K562 (cell line): ENCODE results near the gene SLC29A2. TPM values are rescaled to one million over a fixed set of nuclear protein-coding genes. Genes with fewer than 3 reads are reported as not detected.

Experiments
- ATAC-seq: fragments of 200-7000 bp; cut with Tn5 transposase; 3 replicates; pipeline ENCODE4 v1.9.1; 2020; ENCODE audit warnings: moderate library complexity
- BruUV-seq: library from RNA; stranded (reverse); fragments of 400-500 nt; replicated peaks from 2 replicates; lab custom pipeline; 2021; lab: Mats Ljungman, UMichigan
- CTCF ChIA-PET: fragments of 300-600 bp; formaldehyde crosslinking; extraction: SDS; loops from one replicate; lab custom pipeline; 2021; ENCODE audit warnings: low intra/inter-chr PET ratio; lab: Yijun Ruan, JAX
- POLR2A ChIA-PET: fragments of 300-600, 350-650 bp; sonication (Branson Sonifier 250); formaldehyde crosslinking; extraction: SDS; loops from one replicate; lab custom pipeline; 2021; ENCODE audit warnings: antibody characterized with exemption, inconsistent platforms; lab: Yijun Ruan, JAX
- DNase-seq, 4 experiments: peaks; one replicate each; pipeline versions ENCODE4 v3.0.0 to v3.0.0-alpha.2; 2011 to 2018; ENCODE audit warnings: low spot score in 3 of 4, mixed read lengths in 3 of 4; ENCODE audit errors: extremely low read depth in 1 of 4
- FAIRE-seq: peaks from 2 replicates; lab custom pipeline; 2011; peaks lifted over from hg19 to GRCh38; lab: Jason Lieb, UNC
- H2AFZ ChIP-seq: 2 replicates; pipeline ENCODE4 v1.6.0; 2011; ENCODE audit warnings: low read depth, low read length, control low read depth, inconsistent platforms
- H3K27ac ChIP-seq: fragments of 200-600 bp; 3 replicates; pipeline ENCODE4 v1.8.0; 2011; ENCODE audit warnings: low read depth, mild to moderate bottlenecking, control low read depth, inconsistent platforms, low read length, moderate library complexity, mixed read lengths; ENCODE audit errors: extremely low read depth
- H3K27me3 ChIP-seq, 2 experiments: fragments of 300-600 bp in 1 of 2; 2 replicates in 1 of 2; 3 replicates in 1 of 2; pipeline versions ENCODE4 v1.6.0 to v1.8.0; 2011; ENCODE audit warnings: inconsistent platforms in 2 of 2, low read length in 2 of 2, mild to moderate bottlenecking in 1 of 2, mixed read lengths in 1 of 2, moderate library complexity in 1 of 2; ENCODE audit not compliant: control insufficient read depth in 2 of 2, insufficient read depth in 2 of 2
- H3K36me3 ChIP-seq: fragments of 300-600 bp; 3 replicates; pipeline ENCODE4 v1.8.0; 2011; ENCODE audit warnings: mild to moderate bottlenecking, low read length, inconsistent platforms; ENCODE audit not compliant: control insufficient read depth, insufficient read depth
- H3K4me1 ChIP-seq, 2 experiments: fragments of 200-600 bp in 1 of 2; replicated peaks in 1 of 2; 2 replicates in 1 of 2; 3 replicates in 1 of 2; pipeline versions ENCODE4 v1.5.1 to v1.8.0; 2011; ENCODE audit warnings: inconsistent platforms in 2 of 2, low read length in 2 of 2, mild to moderate bottlenecking in 1 of 2, mixed read lengths in 1 of 2, moderate library complexity in 1 of 2; ENCODE audit not compliant: control insufficient read depth in 2 of 2, insufficient read depth in 2 of 2
- H3K4me2 ChIP-seq: 2 replicates; pipeline ENCODE4 v1.6.1; 2011; ENCODE audit warnings: low read length, control low read depth, inconsistent platforms, mixed read lengths; ENCODE audit not compliant: insufficient read depth
- H3K4me3 ChIP-seq: fragments of 200-600 bp; sonication (generic), shearing (Covaris generic); 2 replicates; pipeline ENCODE4 v1.5.1; 2016; ENCODE audit warnings: control low read depth, inconsistent platforms
- H3K79me2 ChIP-seq: fragments of 200-600 bp; 3 replicates; pipeline ENCODE4 v1.8.0; 2011; ENCODE audit warnings: low read length, inconsistent platforms; ENCODE audit not compliant: control insufficient read depth, insufficient read depth
- H3K9ac ChIP-seq, 2 experiments: 2 replicates each; pipeline versions ENCODE4 v1.6.0 to v1.6.1; 2011; ENCODE audit warnings: low read depth in 2 of 2, low read length in 2 of 2, control low read depth in 1 of 2, inconsistent platforms in 1 of 2, mild to moderate bottlenecking in 1 of 2, mixed read lengths in 1 of 2; ENCODE audit not compliant: insufficient read depth in 1 of 2
- H3K9me1 ChIP-seq: one replicate; pipeline ENCODE4 v1.6.0; 2011; ENCODE audit warnings: inconsistent platforms, mild to moderate bottlenecking, low read length, moderate library complexity; ENCODE audit not compliant: control insufficient read depth, insufficient read depth
- H3K9me3 ChIP-seq: replicated peaks from 2 replicates; pipeline ENCODE4 v1.5.1; 2011; ENCODE audit warnings: low read depth, low read length, inconsistent platforms; ENCODE audit not compliant: control insufficient read depth, insufficient read depth
- H4K20me1 ChIP-seq: replicated peaks from 2 replicates; pipeline ENCODE4 v1.6.1; 2011; ENCODE audit warnings: low read length, inconsistent platforms, mixed read lengths; ENCODE audit not compliant: control insufficient read depth, insufficient read depth
- BRF2 ChIP-seq: IDR thresholded peaks from 3 replicates; pipeline ENCODE4 v1.6.1; 2011; ENCODE audit warnings: borderline replicate concordance, mild to moderate bottlenecking; ENCODE audit not compliant: insufficient read length, insufficient read depth
- HEY1 ChIP-seq: fragments of 250-450 bp; sonication (Bioruptor Pico); IDR thresholded peaks from 2 replicates; pipeline ENCODE4 v1.5.0; 2020; ENCODE audit warnings: mild to moderate bottlenecking, moderate library complexity, borderline replicate concordance
- KDM1A ChIP-seq, 2 experiments: fragments of 450-650 bp; IDR thresholded peaks; 2 replicates each; pipeline ENCODE4 v1.6.1; 2016; ENCODE audit warnings: mild to moderate bottlenecking in 2 of 2
- MEIS2 ChIP-seq: fragments of 450-650 bp; IDR thresholded peaks from 2 replicates; pipeline ENCODE4 v1.6.1; 2014; ENCODE audit warnings: mild to moderate bottlenecking; ENCODE audit not compliant: partially characterized antibody
- NR2F6 ChIP-seq: fragments of 450-650 bp; formaldehyde crosslinking; IDR thresholded peaks from 2 replicates; pipeline ENCODE4 v1.4.0; 2020; ENCODE audit warnings: mild to moderate bottlenecking
- POLR2AphosphoS5 ChIP-seq: IDR thresholded peaks from 2 replicates; pipeline ENCODE4 v1.6.1; 2011; ENCODE audit warnings: mild to moderate bottlenecking, low read depth, low read length, moderate library complexity; ENCODE audit not compliant: control insufficient read depth, insufficient read depth
- POLR2G ChIP-seq: fragments of 200-400 bp; formaldehyde crosslinking; IDR thresholded peaks from 2 replicates; pipeline ENCODE4 v1.6.1; 2017; ENCODE audit warnings: low read depth, mild to moderate bottlenecking, antibody characterized with exemption, low read length, moderate library complexity
- PTTG1 ChIP-seq: fragments of 450-650 bp; IDR thresholded peaks from 2 replicates; pipeline ENCODE4 v1.6.1; 2016; ENCODE audit warnings: low read depth, mild to moderate bottlenecking, missing genetic modification characterization, missing compliant biosample characterization
- RBM39 ChIP-seq: fragments of 200-400 bp; formaldehyde crosslinking; optimal IDR thresholded peaks from 2 replicates; pipeline ENCODE3; 2018; ENCODE audit warnings: low read depth, low read length
- SRF ChIP-seq, 2 experiments: fragments of 250-450, 450-650 bp in 1 of 2; sonication (Bioruptor Pico) in 1 of 2; sonication (generic) in 1 of 2; formaldehyde crosslinking; IDR thresholded peaks; 2 replicates each; pipeline versions ENCODE4 v1.5.0 to v1.5.1; 2020 to 2022; ENCODE audit warnings: mild to moderate bottlenecking in 1 of 2, missing genetic modification reagents in 1 of 2
- ZFX ChIP-seq: sonication (generic); formaldehyde crosslinking; IDR thresholded peaks from 2 replicates; pipeline ENCODE4 v1.8.0; 2022; ENCODE audit warnings: mild to moderate bottlenecking, missing genetic modification reagents, moderate library complexity
- ZNF695 ChIP-seq: fragments of 450-650 bp; formaldehyde crosslinking; IDR thresholded peaks from 2 replicates; pipeline ENCODE4 v1.4.0; 2020; ENCODE audit warnings: mild to moderate bottlenecking, moderate library complexity
- WGBS: fragments of 100-300 bp; shearing (Covaris generic); methylation state at CpG from one replicate; pipeline ENCODE4 v1.1.6; 2016; ENCODE audit warnings: low coverage, mixed read lengths; ENCODE audit not compliant: insufficient coverage; ENCODE audit errors: missing lambda C conversion rate; 5-methylcytosine and 5-hydroxymethylcytosine counted together
- in situ Hi-C: fragments of 300-500 bp; cut with MboI; formaldehyde crosslinking; loops from 4 replicates; pipeline ENCODE4 v1.15.0; 2018; ENCODE audit warnings: inconsistent platforms, mixed read lengths
- intact Hi-C: fragments of 100-400 bp; cut with micrococcal nuclease; formaldehyde crosslinking; loops from 2 replicates; pipeline ENCODE4 v1.14.2; 2022
- polyA plus RNA-seq, 8 experiments: library from polyadenylated mRNA; depleted of rRNA in 4 of 8; stranded (reverse) in 5 of 8; unstranded in 3 of 8; fragments of >200 nt; fragmentation: Nextera tagmentation in 2 of 8; fragmentation: Illumina TruSeq in 1 of 8; extraction: Ambion mirVana in 2 of 8; extraction: Trizol in 1 of 8; gene quantifications; 2 replicates each; pipeline versions ENCODE4 v1.2.1 to v1.2.3, GENCODE V29; 2011 to 2014; ENCODE audit warnings: inconsistent platforms in 1 of 8, missing spikeins in 1 of 8
- total RNA-seq, 7 experiments: library from RNA; depleted of rRNA in 6 of 7; stranded (reverse); fragments of >200 nt in 6 of 7; fragmentation: Illumina TruSeq in 2 of 7; extraction: Trizol in 2 of 7; gene quantifications; 2 replicates each; pipeline versions ENCODE4 v1.2.1 to v1.2.3, GENCODE V29; 2011 to 2021; ENCODE audit warnings: low replicate concordance in 1 of 7
- TF ChIP-seq, protein P1 (sequence below): fragments of 450-650 bp; IDR thresholded peaks from 2 replicates; pipeline ENCODE4 v1.6.1; 2016; ENCODE audit warnings: low read depth

The SLC29A2 gene
- total and polyA plus RNA-seq, 9 of the 15 experiments (the other 6 are each of a cell fraction or from before 2014, with no cell fraction given): 2.4 to 48.6 (median 14.2) TPM

DNA sequence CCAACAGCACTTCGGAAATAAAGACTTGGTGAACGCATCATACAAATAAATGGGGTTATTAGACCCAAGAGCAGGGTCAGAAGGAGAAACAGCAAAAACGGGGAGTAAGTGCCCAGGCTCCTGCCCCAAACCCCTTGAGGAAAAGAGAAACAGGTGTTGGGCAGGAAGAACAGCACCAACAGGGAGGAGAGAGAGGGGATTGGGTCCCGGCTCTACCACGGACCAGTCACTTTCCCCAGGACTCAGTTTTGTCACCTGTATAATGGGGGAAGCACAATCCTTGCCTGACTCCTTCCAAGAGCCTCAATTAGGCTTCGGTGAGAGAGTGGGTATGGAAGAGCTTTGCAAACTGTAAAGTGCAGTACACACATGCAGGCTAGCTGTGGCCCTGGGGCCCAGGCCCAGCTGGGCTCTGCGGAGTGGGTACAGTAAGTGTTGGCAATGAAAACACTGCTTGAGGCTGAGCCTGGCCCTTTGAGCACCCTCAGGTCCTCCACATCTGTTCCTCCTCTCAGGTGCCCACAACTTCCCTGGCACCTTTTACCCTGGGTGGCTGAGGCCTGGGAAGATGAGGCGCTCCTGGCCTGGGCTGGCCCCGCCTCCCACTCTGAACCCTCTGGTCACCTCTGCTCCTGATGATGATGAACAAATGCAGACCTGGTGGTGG, 8.9 kb downstream of the SLC29A2 start:
- ChIA-PET CTCF (no interaction called here), POLR2A (interaction anchor here (1.1 to 3.3 kb wide), 10 partner anchors 9 to 51 kb away, joined by 3 to 16 read pairs (median 7); partner anchors contain the start of genes B4GAT1, BRMS1 and SLC29A2)
- no peak for ATAC-seq
- peak in 2 of 4 experiments; percentile 4 to 7 for DNase-seq
- H4K20me1 ChIP-seq: peaks cover 23% of the 10 kb centered on the region
- no peak overlapping the region for H2AFZ ChIP-seq
- H3K9me1 ChIP-seq: no peaks in the 10 kb centered on the region
- H3K4me2 ChIP-seq: no peak overlapping the region
- no peak for FAIRE-seq
- no peak overlapping the region for H3K4me3 ChIP-seq
- H3K79me2 ChIP-seq: peaks cover 7% of the 10 kb centered on the region
- no peak overlapping the region for H3K27ac ChIP-seq
- WGBS: 77% methylated on average over 9 of the region's 9 CpGs
- H3K9me3 ChIP-seq: no peaks in the 10 kb centered on the region
- in situ Hi-C loops (no loop called here), intact Hi-C loops (no loop called here)
- no peak overlapping the region; a peak in 1 of 4 replicates for H3K9ac ChIP-seq
- H3K4me1 ChIP-seq: peaks cover 0 to 25% of the 10 kb centered on the region in 2 experiments; a peak in 4 of 5 replicates
- no peaks in the 10 kb centered on the region for H3K27me3 ChIP-seq
- peaks cover 53% of the 10 kb centered on the region for H3K36me3 ChIP-seq
- no TSS peak for BruUV-seq
- TF ChIP-seq NR2F6 (no peak), PTTG1 (no peak), ZNF695 (CRISPR knock-in tag) (no peak), SRF (CRISPR knock-in tag; IDR thresholded peaks at IDR 0.05) (no peak), BRF2 (no peak), ZFX (no peak), MEIS2 (no peak), HEY1 (CRISPR knock-in tag) (no peak), RBM39 (no peak), KDM1A (IDR thresholded peaks at IDR 0.05) (peak in 1 of 2 experiments; percentile 27; a peak in 1 of 4 replicates), POLR2G (no peak), POLR2AphosphoS5 (peak; percentile 10; the same call in 1 of the 2 replicates)
- TF ChIP-seq, protein P1, sequence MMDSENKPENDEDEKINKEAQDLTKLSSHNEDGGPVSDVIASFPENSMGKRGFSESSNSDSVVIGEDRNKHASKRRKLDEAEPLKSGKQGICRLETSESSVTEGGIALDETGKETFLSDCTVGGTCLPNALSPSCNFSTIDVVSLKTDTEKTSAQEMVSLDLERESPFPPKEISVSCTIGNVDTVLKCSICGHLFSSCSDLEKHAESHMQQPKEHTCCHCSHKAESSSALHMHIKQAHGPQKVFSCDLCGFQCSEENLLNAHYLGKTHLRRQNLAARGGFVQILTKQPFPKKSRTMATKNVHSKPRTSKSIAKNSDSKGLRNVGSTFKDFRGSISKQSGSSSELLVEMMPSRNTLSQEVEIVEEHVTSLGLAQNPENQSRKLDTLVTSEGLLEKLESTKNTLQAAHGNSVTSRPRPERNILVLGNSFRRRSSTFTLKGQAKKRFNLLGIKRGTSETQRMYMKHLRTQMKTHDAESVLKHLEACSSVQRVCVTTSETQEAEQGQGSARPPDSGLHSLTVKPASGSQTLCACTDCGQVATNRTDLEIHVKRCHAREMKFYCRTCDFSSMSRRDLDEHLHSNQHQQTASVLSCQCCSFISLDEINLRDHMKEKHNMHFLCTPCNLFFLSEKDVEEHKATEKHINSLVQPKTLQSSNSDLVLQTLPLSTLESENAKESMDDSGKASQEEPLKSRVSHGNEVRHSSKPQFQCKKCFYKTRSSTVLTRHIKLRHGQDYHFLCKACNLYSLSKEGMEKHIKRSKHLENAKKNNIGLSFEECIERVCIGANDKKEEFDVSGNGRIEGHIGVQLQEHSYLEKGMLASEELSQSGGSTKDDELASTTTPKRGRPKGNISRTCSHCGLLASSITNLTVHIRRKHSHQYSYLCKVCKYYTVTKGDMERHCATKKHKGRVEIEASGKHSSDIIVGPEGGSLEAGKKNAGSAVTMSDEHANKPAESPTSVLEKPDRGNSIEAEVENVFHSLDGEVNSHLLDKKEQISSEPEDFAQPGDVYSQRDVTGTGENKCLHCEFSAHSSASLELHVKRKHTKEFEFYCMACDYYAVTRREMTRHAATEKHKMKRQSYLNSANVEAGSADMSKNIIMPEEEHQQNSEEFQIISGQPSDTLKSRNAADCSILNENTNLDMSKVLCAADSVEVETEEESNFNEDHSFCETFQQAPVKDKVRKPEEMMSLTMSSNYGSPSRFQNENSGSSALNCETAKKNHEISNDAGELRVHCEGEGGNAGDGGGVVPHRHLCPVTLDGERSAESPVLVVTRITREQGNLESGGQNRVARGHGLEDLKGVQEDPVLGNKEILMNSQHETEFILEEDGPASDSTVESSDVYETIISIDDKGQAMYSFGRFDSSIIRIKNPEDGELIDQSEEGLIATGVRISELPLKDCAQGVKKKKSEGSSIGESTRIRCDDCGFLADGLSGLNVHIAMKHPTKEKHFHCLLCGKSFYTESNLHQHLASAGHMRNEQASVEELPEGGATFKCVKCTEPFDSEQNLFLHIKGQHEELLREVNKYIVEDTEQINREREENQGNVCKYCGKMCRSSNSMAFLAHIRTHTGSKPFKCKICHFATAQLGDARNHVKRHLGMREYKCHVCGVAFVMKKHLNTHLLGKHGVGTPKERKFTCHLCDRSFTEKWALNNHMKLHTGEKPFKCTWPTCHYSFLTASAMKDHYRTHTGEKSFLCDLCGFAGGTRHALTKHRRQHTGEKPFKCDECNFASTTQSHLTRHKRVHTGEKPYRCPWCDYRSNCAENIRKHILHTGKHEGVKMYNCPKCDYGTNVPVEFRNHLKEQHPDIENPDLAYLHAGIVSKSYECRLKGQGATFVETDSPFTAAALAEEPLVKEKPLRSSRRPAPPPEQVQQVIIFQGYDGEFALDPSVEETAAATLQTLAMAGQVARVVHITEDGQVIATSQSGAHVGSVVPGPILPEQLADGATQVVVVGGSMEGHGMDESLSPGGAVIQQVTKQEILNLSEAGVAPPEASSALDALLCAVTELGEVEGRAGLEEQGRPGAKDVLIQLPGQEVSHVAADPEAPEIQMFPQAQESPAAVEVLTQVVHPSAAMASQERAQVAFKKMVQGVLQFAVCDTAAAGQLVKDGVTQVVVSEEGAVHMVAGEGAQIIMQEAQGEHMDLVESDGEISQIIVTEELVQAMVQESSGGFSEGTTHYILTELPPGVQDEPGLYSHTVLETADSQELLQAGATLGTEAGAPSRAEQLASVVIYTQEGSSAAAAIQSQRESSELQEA: no peak
